Mammary epithelial cell (primary cell): Measurements from ENCODE around the gene ARCN1.

ENCODE experiments used
- CTCF ChIP-seq, 2 donors: IDR thresholded peaks in 1 of 2; conservative IDR thresholded peaks in 1 of 2; 2 replicates each; pipeline ENCODE4 v1.5.1; 2011 to 2012; ENCODE audit warnings: inconsistent platforms in 2 of 2, low read length in 2 of 2, mild to moderate bottlenecking in 2 of 2, control low read depth in 1 of 2, low read depth in 1 of 2; ENCODE audit not compliant: insufficient read depth in 1 of 2; ENCODE audit errors: extremely low read depth in 1 of 2
- EZH2 ChIP-seq: IDR thresholded peaks from 2 replicates; pipeline ENCODE4 v1.6.1; 2012; ENCODE audit warnings: low read length, inconsistent platforms, borderline replicate concordance

GRCh38 chr11:118610225-118610772, 38.1 kb downstream of the ARCN1 start:
- TF ChIP-seq CTCF (conservative IDR thresholded peaks at IDR 0.05 in 1 of 2, IDR thresholded peaks at IDR 0.05 in 1 of 2; ENCODE audit: extremely low read depth in 1 of 2, insufficient read depth in 1 of 2, low read depth in 1 of 2, low read length in 2 of 2) (no peak), EZH2 (no peak)
